Mammary epithelial cell (primary cell): ENCODE data around the gene XRRA1.

ENCODE experiments used
- CTCF ChIP-seq, 2 donors: IDR thresholded peaks in 1 of 2; conservative IDR thresholded peaks in 1 of 2; 2 replicates each; pipeline ENCODE4 v1.5.1; 2011 to 2012; ENCODE audit warnings: inconsistent platforms in 2 of 2, low read length in 2 of 2, mild to moderate bottlenecking in 2 of 2, control low read depth in 1 of 2, low read depth in 1 of 2; ENCODE audit not compliant: insufficient read depth in 1 of 2; ENCODE audit errors: extremely low read depth in 1 of 2
- EZH2 ChIP-seq: IDR thresholded peaks from 2 replicates; pipeline ENCODE4 v1.6.1; 2012; ENCODE audit warnings: low read length, inconsistent platforms, borderline replicate concordance

- TF ChIP-seq EZH2 (no peak), CTCF (conservative IDR thresholded peaks at IDR 0.05 in 1 of 2, IDR thresholded peaks at IDR 0.05 in 1 of 2; ENCODE audit: extremely low read depth in 1 of 2, insufficient read depth in 1 of 2, low read depth in 1 of 2, low read length in 2 of 2) (no peak)
Measured at GRCh38 chr11:74981888-74982287, 33.0 kb upstream of the XRRA1 start.
